HG03575 (cell line): ENCODE measurements around the gene PPP1R13L.
"Not testable (repeated sequence)": the region's sequence is repeated elsewhere in the genome, so short reads cannot be mapped to it uniquely, and the experiment has no call there.

Experiments
- ATAC-seq: cut with Tn5 transposase; IDR thresholded peaks from one replicate; pipeline ENCODE4 v1.9.1; 2021; ENCODE audit not compliant: unreplicated experiment, insufficient number of reproducible peaks, low FRiP score; ENCODE audit errors: extremely low read depth

Gene PPP1R13L

GRCh38 chr19:45352062-45352461 lies 52.8 kb downstream of the PPP1R13L start:
- ATAC-seq: no peak

GRCh38 chr19:45351401-45351952 lies 53.4 kb downstream of the PPP1R13L start:
- no peak for ATAC-seq

DNA sequence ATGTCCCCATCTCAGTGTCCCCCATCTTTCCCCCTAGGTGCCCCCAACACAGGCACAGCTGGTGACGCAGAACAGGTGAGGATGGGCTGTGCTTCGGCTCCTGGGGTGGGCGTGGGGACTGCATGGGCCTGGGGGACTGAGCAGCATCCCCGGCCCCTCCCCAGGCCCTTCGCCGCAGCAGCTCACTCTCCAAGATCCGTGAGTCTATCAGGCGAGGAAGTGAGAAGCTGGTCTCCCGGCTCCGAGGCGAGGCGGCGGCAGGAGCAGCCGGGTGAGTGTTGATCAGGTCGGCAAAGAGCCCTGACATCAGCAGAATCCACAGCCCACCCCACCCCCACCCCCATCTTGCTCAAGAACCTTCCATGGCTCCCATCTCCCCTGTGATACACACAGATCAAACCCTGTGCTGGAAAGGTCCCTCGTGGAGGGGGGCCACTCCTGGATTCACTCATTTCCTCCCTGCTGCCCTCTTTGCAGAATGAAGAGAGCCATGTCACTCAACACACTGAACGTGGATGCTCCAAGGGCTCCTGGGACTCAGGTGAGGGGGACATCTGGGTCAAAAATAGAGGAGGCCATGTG lies 54.3 kb downstream of the PPP1R13L start:
- no peak for ATAC-seq

- ATAC-seq: no peak
Observed at GRCh38 chr19:45349430-45349941, 55.4 kb downstream of the PPP1R13L start.

- no peak for ATAC-seq
Observed at GRCh38 chr19:45349126-45349415, 55.8 kb downstream of the PPP1R13L start.

- ATAC-seq: no peak
Observed at GRCh38 chr19:45348367-45349125, 56.3 kb downstream of the PPP1R13L start.

DNA sequence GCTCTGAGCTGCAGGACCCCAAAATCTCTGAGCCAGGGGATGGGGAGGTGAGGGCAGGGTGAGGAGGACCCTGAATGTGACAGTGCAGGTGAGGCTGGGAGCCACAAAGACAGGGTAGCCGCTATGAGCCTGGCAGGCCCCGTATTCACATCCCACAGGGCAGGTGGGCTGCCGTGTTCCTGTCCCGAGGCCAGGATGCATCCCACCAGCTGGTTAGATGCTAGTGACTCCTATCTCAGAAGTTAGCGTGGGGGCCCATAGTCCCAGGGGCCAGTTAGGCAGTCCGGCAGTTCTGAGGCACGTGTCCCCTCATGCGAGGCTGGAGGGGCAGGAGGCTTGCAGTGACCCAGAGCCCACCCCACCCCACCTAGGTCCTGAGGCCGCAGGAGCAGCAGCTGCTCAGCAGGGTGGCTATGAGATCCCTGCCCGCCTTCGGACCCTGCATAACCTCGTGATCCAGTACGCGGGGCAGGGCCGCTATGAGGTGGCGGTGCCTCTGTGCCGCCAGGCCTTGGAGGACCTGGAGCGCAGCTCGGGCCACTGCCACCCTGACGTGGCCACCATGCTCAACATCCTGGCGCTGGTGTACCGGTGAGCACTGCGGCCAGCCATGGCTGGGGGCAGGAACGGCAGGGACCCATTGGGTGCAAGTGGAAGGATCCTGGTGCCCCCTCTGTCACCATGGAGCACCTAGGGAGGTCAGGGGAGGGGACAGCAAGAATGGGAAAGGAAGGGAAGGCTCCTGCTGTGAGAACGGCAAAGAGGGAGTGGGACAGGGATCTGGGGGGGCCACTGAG lies 57.1 kb downstream of the PPP1R13L start:
- no peak for ATAC-seq

DNA sequence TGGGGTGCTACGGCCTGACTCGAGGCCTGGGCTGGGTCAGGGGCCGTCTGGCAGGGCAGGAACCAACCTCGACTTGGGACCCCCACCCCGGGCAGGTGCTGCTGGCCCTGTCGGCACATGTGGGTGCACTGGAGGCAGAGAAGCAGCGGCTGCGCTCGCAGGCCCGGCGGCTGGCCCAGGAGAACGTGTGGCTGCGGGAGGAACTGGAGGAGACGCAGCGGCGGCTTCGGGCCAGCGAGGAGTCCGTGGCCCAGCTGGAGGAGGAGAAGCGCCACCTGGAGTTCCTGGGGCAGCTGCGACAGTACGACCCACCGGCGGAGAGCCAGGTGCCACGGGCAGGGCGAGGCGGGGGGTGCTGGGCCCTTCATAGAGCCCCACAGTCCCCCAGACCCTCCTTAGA lies 58.4 kb downstream of the PPP1R13L start:
- ATAC-seq: no peak

- no peak for ATAC-seq
Observed at GRCh38 chr19:45345506-45345860, 59.4 kb downstream of the PPP1R13L start.

DNA sequence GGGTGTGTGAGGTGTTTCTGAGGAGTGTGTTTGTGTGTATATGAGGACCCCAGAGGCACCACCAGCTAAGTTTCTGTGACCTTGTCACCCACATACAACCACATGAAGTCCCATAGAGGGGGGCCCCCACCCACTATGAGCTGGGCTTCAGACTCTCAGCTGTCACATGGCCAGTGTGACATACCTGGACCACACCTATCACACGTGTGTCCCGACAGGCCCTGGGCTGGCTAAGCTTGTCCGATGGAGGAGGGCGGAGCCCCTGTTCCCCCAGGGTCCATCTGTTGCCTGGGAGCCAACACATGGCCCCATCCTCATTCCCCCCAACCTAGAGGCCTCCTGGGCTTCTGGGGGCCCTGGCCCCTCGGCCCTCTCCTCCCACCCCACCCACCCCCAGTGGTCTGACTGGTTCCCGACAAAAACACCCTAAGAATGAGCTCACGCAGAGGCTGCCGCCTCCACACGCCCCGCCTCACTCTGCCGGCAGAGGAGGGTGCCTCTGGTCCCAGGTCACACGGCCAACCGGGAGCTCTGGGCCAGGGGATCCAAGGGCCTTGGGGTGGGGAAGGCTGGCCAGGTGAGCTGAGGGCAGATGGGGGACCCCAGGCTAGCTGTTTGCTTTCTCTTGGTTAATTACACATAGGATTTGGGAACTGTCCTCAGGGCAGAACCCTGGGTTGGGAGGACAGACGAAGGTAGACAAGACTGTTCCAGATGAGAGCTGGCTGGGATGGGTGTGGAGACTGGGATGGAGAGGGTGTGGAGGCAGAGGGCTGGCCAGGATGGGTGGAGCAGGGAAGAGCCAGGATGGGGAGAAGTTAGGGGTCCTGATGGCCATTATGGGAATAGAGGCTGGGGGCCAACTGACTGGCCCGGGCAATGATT lies 60.0 kb downstream of the PPP1R13L start:
- no peak for ATAC-seq

DNA sequence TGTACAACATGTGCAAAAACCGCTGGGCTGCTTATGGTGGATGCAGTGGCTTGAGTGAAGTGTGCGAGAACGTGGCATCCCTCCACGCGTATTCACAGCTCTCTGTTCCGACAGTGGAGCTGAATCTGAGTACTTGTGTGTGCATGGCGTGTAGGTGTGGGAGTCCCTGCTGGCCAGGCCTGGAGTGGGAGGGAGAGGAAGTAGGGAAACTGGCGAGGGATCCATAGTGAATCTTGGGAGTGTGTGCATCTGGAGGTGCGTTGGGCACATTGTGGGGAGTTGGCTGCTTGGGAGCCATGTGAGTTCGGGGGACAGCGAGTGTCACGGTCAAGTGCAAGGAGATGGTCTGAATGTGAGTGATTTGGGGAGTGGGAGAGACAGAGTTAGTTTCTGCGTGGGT lies 62.0 kb downstream of the PPP1R13L start:
- no peak for ATAC-seq

DNA sequence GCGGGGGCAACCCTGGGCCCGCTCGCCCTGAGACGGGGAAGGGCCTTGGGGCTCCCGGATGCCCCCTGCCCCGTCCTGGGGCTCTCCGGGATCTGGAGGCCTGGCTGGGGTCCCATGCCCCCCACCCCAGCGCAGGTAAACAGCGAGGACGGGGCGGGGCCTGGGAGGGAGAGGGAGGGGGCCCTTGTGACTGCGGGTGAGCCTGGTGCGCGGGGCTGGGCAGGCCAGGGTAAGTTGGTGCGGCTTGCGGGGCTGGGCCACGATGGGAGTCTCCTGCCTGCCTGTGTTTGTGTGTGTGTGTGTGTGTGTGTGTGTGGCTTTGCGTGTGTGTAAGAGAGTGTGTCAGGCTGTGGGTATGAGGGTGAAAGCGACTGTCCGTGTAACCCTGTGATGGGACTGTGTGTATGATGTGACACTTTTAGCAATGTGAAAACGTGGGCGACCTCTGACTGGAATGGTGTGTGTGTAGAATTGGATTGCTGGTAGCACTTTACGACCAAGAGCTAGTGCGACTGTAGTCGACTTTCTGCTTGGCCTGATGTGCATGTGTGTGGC lies 63.9 kb downstream of the PPP1R13L start:
- ATAC-seq: no peak

GRCh38 chr19:45340232-45340898 lies 64.5 kb downstream of the PPP1R13L start, which contains the start of gene KLC3:
TSS of gene KLC3 (plus strand) at chr19:45340750. CDS start at chr19:45345542, 4,792 bp downstream.
- ATAC-seq: no peak

DNA sequence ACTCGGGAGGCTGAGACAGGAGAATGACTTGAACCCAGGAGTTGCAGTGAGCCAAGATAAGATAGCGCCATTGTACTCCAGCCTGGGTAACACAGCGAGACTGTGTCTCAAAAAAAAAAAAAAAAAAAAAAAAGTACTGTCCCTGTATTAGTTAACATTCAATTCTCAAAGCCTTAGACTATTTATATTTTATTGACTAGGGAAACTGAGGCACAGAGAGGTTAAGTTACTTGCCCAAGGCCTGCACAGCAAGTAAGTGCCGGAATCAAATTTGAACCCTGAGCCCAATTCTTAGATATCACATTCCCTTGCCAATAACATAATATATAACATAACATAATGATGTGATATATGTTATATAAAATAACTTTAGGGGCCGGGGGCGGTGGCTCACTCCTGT lies 65.2 kb downstream of the PPP1R13L start:
- ATAC-seq: no peak

GRCh38 chr19:45336696-45337251 lies 68.1 kb downstream of the PPP1R13L start:
- no peak for ATAC-seq

- not testable (repeated sequence) for ATAC-seq
Observed at GRCh38 chr19:45334881-45335280, 70.0 kb downstream of the PPP1R13L start.

DNA sequence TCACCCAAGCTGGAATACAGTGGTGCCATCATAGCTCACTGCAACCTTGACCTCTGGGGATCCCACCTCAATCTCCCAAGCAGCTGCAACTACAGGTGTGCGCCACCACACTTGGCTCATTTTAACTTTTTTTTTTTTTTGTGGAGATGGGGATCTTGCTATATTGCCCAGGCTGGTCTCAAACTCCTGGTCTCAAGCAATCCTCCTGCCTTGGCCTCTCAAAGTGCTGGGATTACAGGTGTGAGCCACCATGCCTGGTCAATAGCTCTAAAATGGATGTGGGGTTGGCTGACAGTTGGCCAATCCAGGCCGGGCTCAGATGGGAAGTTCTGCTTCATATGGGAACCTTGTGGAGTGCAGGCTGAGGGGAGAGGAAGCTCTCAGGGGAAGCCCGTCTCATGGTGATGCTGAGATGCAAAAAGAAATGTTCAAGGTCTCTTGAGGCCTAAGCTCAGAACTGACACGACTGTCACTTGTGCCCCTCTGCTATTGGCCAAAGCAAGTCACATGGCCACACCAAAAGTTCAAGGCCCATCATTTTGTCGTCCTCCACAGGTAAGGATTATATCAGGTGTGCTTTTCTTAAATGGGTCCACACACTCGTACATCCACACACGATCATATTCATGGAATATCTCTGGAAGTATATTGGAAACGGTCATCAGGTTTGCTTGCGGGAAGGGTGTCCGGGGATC lies 71.1 kb downstream of the PPP1R13L start:
- no peak for ATAC-seq
